HFF-Myc (cell line): ENCODE results near the gene PIK3R5.

ENCODE experiments used
- DNase-seq: peaks from one replicate; pipeline ENCODE4 v3.0.0-alpha.2; 2011; ENCODE audit warnings: low read depth; ENCODE audit errors: extremely low read depth
- H3K4me3 ChIP-seq: replicated peaks from 2 replicates; pipeline ENCODE4 v1.5.1; 2011; ENCODE audit warnings: low read depth, mild to moderate bottlenecking, control low read depth, low read length
- CTCF ChIP-seq: IDR thresholded peaks from 2 replicates; pipeline ENCODE4 v1.5.1; 2012; ENCODE audit warnings: mild to moderate bottlenecking, low read depth, low read length, control low read depth; ENCODE audit errors: missing control alignments

Gene PIK3R5

GRCh38 chr17:8869114-8869815 lies 96.2 kb downstream of the PIK3R5 start:
- no peak for TF ChIP-seq CTCF
- H3K4me3 ChIP-seq, result no peak overlapping the region
- no peak for DNase-seq

- DNase-seq, result no peak
- TF ChIP-seq CTCF, result no peak
Observed at GRCh38 chr17:8868529-8868951, 97.0 kb downstream of the PIK3R5 start.

GRCh38 chr17:8868092-8868491 lies 97.4 kb downstream of the PIK3R5 start:
- no peak for DNase-seq
- H3K4me3 ChIP-seq, result no peak overlapping the region
- TF ChIP-seq CTCF, result no peak

More at GRCh38 chr17:8868529-8868951, 97.0 kb downstream of the PIK3R5 start:
- H3K4me3 ChIP-seq, result no peak overlapping the region

- no peak for TF ChIP-seq CTCF
- H3K4me3 ChIP-seq, result no peak within 1 kb of the TSS
- no peak for DNase-seq
Observed at GRCh38 chr17:8867361-8867981, 98.0 kb downstream of the PIK3R5 start, which contains the start of gene PIK3R6. Gene PIK3R6, minus strand, starts transcription at chr17:8867674. Its CDS starts 17,880 bp downstream, at chr17:8849794.

- TF ChIP-seq CTCF, result no peak
- DNase-seq, result no peak
- H3K4me3 ChIP-seq, result no peak overlapping the region
Observed at GRCh38 chr17:8865811-8866210, 99.7 kb downstream of the PIK3R5 start.

GRCh38 chr17:8865385-8865784 lies 100.1 kb downstream of the PIK3R5 start:
- H3K4me3 ChIP-seq, result no peak overlapping the region
- no peak for DNase-seq
- no peak for TF ChIP-seq CTCF
